NCI-H526 treated with DMSO at 0.1 percent for 48 hours (cell line): Measurements from ENCODE around the gene SALL1.
A peak's percentile ranks its signal among the peaks of the same experiment; 100 is the strongest.

Experiments
- DNase-seq: peaks from one replicate; lab custom pipeline; 2025; lab: John Stamatoyannopoulos, UW

SALL1 gene

GRCh38 chr16:51150888-51151320, at the start of gene SALL1:
Gene SALL1 (minus strand): TSS chr16:51151270. CDS start chr16:51151241, 29 bp downstream.
- DNase-seq, result peak; percentile 1

GRCh38 chr16:51200793-51201192, 49.7 kb upstream of the SALL1 start:
- no peak for DNase-seq

- DNase-seq, result no peak
These were observed 47.1 kb upstream of the SALL1 start for GRCh38 chr16:51197953-51198748.

GRCh38 chr16:51193879-51194278, 42.8 kb upstream of the SALL1 start:
- no peak for DNase-seq

- DNase-seq, result no peak
These were observed 33.8 kb upstream of the SALL1 start for GRCh38 chr16:51184702-51185433.

GRCh38 chr16:51181503-51181811, 30.4 kb upstream of the SALL1 start:
- DNase-seq, result no peak

- no peak for DNase-seq
These were observed 29.8 kb upstream of the SALL1 start for GRCh38 chr16:51180719-51181502.

GRCh38 chr16:51175081-51175480, 24.0 kb upstream of the SALL1 start:
- DNase-seq, result no peak

GRCh38 chr16:51172368-51172767, 21.3 kb upstream of the SALL1 start:
- DNase-seq, result no peak

- no peak for DNase-seq
These were observed 17.7 kb upstream of the SALL1 start for GRCh38 chr16:51168755-51169154.

- no peak for DNase-seq
These were observed 16.3 kb upstream of the SALL1 start for GRCh38 chr16:51167170-51167895.

GRCh38 chr16:51166541-51166940, 15.5 kb upstream of the SALL1 start:
- DNase-seq, result no peak

- no peak for DNase-seq
These were observed 15.0 kb upstream of the SALL1 start for GRCh38 chr16:51166091-51166490.

- no peak for DNase-seq
These were observed 14.0 kb upstream of the SALL1 start for GRCh38 chr16:51165043-51165442.

- DNase-seq, result no peak
These were observed 13.5 kb upstream of the SALL1 start for GRCh38 chr16:51164574-51164973.

GRCh38 chr16:51163894-51164566, 13.0 kb upstream of the SALL1 start:
- no peak for DNase-seq

- no peak for DNase-seq
These were observed 12.3 kb upstream of the SALL1 start for GRCh38 chr16:51163366-51163765.

- no peak for DNase-seq
These were observed 10.5 kb upstream of the SALL1 start for GRCh38 chr16:51161440-51162195.

GRCh38 chr16:51159865-51160264, 8.8 kb upstream of the SALL1 start:
- no peak for DNase-seq

- no peak for DNase-seq
These were observed 8.2 kb upstream of the SALL1 start for GRCh38 chr16:51159296-51159695.

GRCh38 chr16:51157698-51158097, 6.6 kb upstream of the SALL1 start:
- DNase-seq, result no peak
